Measurements from ENCODE around the gene DENND1C.
A peak's percentile ranks its signal among the peaks of the same experiment; 100 is the strongest.

Gene DENND1C

DNA sequence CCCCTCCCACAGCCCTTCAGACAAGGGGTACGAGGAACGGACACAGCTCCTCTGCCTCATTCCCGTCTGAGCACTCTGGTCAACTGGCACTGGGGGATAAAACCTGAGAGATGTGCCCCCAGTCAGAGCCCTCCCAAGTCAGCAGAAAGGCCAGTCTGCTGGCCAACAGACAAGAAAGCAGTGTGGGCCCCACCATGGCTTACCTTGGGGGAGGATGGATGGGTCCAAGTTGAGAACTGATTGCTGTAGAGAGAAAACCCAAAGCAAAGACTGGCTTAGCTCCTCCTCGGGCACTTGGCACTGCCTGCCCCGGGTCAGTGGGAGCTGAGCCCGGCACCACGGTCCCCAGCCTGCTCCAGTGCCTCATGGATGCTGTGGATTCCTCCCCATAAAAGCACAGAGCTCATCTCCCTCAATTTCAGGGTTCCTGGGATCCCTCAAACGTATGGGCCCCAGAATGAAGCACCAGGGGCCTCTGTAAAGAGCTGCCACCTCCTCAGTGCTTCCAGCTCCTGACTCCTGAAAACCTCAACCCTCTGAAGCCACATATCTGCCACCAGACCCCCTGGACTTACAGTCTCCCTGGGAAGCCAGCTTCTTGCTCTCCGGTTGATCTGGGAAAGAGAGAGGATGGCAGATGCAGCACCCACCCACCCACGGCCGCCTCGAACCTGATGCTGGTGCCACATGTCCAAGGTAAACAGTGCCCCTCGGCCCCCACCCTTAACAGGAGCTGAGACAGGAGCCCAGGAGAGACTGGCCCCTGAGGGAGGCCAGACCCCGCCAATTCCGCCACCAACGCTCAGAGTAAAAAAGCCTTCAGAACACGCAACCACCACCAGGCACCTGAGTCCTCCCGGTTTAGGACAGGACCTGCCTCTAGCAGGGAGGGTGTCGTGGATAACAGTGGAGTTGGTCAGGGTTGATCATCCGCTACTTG lies 60.2 kb downstream of the DENND1C start:
- H3K4me3 ChIP-seq (ENCODE audit: low read depth, low read length) = no peak overlapping the region
- no peak for DNase-seq (ENCODE audit: low read depth)
- TF ChIP-seq, protein P1, sequence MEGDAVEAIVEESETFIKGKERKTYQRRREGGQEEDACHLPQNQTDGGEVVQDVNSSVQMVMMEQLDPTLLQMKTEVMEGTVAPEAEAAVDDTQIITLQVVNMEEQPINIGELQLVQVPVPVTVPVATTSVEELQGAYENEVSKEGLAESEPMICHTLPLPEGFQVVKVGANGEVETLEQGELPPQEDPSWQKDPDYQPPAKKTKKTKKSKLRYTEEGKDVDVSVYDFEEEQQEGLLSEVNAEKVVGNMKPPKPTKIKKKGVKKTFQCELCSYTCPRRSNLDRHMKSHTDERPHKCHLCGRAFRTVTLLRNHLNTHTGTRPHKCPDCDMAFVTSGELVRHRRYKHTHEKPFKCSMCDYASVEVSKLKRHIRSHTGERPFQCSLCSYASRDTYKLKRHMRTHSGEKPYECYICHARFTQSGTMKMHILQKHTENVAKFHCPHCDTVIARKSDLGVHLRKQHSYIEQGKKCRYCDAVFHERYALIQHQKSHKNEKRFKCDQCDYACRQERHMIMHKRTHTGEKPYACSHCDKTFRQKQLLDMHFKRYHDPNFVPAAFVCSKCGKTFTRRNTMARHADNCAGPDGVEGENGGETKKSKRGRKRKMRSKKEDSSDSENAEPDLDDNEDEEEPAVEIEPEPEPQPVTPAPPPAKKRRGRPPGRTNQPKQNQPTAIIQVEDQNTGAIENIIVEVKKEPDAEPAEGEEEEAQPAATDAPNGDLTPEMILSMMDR (IDR thresholded peaks at IDR 0.05; ENCODE audit: low read depth, low read length, missing control alignments) = no peak

GRCh38 chr19:6418562-6418932 lies 63.0 kb downstream of the DENND1C start:
- no peak for DNase-seq (ENCODE audit: low read depth)
- TF ChIP-seq, protein P1 (IDR thresholded peaks at IDR 0.05; ENCODE audit: low read depth, low read length, missing control alignments) = no peak
- no peak overlapping the region for H3K4me3 ChIP-seq (ENCODE audit: low read depth, low read length)

- no peak overlapping the region for H3K4me3 ChIP-seq (ENCODE audit: low read depth, low read length)
- DNase-seq (ENCODE audit: low read depth) = no peak
- TF ChIP-seq, protein P1 (IDR thresholded peaks at IDR 0.05; ENCODE audit: low read depth, low read length, missing control alignments) = peak; percentile 4
These were observed 63.6 kb downstream of the DENND1C start for GRCh38 chr19:6417713-6418561.

Data from GM12864 (cell line).